C4-2B (cell line): ENCODE results near the gene CCDC51.

Experiments used
- ZFX ChIP-seq: fragments of 450-650 bp; IDR thresholded peaks from 2 replicates; pipeline ENCODE4 v1.6.1; 2017
- TF ChIP-seq, protein P1 (sequence below): fragments of 450-650 bp; conservative IDR thresholded peaks from 2 replicates; pipeline ENCODE4 v1.5.1; 2017; ENCODE audit warnings: mild to moderate bottlenecking

DNA sequence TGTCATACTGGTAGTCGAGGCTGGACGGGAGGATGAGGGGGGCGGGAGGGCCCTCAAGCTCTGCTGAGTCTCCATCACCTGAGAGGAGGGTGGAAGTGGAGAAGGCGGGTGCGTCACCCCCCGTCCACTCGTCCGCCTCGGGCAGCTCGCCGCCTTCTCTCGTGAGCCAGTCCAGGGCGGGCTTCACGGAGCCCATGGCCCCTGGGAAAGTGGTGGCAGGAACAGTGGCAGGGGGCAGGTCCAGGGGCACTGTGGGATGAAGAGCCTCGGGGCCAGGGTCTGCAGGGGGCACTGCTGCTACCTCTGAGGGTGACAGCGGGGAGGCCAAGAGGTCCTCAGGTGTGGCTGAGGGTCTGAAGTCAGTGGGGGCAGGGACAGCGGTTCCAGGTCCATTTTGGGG lies 20.3 kb downstream of the CCDC51 start:
- TF ChIP-seq, protein P1, sequence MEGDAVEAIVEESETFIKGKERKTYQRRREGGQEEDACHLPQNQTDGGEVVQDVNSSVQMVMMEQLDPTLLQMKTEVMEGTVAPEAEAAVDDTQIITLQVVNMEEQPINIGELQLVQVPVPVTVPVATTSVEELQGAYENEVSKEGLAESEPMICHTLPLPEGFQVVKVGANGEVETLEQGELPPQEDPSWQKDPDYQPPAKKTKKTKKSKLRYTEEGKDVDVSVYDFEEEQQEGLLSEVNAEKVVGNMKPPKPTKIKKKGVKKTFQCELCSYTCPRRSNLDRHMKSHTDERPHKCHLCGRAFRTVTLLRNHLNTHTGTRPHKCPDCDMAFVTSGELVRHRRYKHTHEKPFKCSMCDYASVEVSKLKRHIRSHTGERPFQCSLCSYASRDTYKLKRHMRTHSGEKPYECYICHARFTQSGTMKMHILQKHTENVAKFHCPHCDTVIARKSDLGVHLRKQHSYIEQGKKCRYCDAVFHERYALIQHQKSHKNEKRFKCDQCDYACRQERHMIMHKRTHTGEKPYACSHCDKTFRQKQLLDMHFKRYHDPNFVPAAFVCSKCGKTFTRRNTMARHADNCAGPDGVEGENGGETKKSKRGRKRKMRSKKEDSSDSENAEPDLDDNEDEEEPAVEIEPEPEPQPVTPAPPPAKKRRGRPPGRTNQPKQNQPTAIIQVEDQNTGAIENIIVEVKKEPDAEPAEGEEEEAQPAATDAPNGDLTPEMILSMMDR: no peak
- no peak for TF ChIP-seq ZFX
